Activated CD4-positive, CD25-positive, alpha-beta regulatory T cell treated with anti-CD3 and anti-CD28 coated beads, Interleukin-2, amount 50 U/mL, for 72 hours (primary cell): ENCODE results near the gene NOL12.

Source experiments
- DNase-seq: peaks from one replicate; pipeline ENCODE4 v3.0.0; 2021

Gene NOL12

GRCh38 chr22:37659897-37660708 is 26.0 kb upstream of the NOL12 start:
- DNase-seq, result no peak

DNA sequence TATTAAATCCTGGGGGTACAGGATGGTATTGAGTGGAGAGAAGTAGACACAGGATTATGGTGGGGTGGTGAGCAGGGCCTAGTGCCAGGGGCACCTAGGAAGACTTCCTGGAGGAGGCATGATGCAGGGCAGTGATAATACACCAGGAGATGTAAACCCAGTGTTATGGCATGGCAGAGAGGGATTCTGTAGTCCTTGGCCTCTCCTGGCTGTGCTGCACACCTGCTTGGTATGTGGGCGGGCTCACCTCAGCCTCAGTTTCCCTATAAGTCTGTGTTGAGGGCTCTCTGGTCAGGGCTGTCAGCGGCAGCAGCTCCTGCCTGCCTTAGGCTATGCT is 25.5 kb upstream of the NOL12 start:
- DNase-seq, result no peak

DNA sequence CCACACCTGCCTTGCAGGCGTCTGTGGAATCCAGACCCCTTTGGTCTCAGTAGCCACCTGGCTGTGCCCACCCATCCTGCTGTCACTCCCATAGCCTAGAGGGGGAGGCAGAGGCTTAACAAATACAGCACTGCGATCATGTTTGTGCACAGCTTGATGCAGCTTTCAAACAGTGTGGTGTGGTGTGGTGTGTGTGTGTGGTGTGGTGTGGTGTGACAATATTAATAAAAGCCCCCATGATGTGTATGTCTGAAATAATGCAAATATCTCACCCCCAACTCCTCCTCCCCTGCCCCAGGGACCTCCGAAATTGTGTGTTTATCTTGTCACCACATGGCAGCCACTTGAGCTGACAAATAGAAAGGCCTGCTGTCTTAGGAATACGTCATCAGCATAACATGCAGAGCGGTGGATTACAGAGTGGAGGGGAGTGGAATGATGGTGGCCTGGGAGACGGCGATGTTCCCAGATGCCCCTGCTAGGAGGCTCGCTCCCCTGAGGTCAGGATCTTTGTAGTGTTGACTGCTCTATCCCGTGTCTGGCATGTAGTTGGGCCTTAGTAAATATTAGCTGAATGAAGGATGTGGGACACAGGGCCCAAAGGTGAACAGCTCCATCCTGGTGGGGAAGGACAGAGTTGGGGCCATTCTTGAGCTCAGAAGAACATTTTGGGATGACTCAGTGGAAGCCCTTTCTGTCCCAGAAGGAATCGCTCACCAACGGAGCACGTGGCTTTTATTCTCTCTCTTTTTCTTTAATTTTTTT is 24.8 kb upstream of the NOL12 start:
- no peak for DNase-seq

DNA sequence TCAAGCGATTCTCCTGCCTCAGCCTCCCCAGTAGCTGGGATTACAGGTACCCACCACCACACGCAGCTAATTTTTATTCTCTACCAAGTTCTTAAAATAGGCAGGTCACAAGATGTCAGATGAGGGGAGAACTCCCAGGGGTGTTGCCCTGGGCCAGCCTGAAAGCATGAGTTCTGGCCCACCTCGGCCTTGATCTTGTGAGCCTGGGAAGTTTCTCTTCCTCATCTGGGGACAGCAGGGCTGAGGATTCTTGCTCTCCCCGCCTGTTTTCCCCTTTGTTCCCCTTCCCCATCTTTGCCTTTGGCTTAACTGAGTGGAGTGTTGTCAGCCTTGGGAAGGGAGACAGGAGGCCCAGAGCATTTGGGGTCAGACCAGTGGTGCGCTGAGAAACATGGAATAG is 24.1 kb upstream of the NOL12 start:
- no peak for DNase-seq

- no peak for DNase-seq
Measured at GRCh38 chr22:37663521-37664140, 22.5 kb upstream of the NOL12 start.

- no peak for DNase-seq
Measured at GRCh38 chr22:37664249-37665101, 21.7 kb upstream of the NOL12 start.

DNA sequence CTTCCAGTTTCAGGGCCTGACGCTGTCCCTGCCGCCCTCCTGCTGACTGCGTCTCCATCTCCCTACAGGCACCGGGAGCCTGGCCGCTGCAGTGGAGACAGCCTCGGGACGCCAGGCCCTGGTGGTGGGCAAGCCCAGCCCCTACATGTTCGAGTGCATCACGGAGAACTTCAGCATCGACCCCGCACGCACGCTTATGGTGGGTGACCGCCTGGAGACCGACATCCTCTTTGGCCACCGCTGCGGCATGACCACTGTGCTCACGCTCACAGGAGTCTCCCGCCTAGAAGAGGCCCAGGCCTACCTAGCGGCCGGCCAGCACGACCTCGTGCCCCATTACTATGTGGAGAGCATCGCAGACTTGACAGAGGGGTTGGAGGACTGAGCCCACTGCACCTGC is 20.7 kb upstream of the NOL12 start:
- DNase-seq, result no peak

- DNase-seq, result no peak
Measured at GRCh38 chr22:37669586-37669985, 16.6 kb upstream of the NOL12 start.

DNA sequence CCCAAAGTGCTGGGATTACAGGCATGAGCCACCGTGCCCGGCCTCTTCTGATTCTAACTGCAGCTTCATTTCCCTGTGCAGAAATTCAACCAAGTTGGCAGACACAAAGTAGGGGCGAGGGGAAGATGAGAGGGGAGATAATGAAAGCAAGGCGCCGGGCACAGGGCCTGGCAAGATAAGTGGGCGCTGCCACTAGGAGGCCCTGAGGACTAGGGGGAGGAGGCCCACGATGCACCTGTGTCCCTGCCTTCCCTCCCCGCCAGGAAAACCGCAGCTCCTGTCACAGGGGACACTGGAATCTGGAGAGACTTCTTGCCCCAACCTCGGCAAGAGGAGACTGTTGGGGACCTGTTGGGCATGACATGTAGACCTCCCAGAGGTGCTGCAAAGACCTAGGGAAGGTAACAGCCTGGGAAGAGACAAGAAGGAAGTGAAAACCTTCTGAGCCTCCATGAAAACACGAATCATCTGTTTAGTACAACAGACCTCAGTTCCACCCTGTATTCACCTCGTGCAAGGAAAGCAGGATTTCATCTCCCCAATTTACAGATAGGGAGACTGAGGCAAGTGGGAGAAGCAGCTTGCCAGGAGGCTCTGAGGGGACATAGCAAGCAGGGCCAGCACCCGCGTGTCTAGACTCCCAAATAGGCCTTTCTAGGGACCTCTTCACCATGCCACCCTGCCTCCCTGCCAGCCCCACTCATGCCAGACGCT is 13.8 kb upstream of the NOL12 start:
- no peak for DNase-seq

DNA sequence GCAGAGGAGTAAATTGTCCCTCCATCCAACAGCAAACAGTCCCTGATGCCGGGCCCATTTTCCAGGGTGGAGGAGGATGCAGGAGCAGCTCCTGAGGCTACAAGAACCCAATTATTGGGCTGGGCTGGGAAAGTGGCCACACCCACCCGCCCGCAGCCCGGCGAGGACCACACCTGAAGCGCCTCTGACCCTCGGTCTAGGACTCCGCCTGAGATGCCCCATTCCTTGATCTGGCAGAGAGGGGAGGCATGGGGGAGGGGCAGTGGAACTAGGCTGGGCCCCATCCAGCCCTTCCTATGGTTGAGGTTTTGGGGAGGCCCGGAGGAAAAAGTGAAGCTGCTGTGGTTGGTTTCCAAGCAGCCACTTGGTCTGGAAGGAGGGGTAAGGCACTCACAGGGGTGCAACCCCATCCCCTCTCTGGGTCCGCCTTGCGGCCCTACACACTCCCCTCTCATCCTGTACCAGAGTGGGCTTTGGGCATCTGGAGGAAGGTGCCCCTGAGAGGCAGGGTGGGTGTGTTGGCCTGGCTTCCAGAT is 13.2 kb upstream of the NOL12 start:
- DNase-seq, result no peak

DNA sequence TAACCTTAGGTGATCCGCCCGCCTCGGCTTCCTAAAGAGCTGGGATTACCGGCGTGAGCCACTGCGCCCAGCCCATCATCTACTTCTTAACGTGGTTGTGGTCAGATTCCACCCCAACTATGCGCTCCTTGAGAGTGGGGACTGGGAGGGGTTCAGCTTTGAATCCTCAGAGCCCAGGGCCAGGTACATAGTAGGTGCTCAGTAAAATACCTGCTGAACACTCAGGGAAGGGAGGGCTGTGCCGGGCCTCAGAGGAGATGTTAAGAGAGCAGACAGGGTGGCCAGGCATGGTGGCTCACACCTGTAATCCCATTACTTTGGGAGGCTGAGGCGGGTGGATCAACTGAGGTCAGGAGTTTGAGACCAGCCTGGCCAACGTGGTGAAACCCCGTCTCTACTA is 11.9 kb upstream of the NOL12 start:
- DNase-seq, result no peak

DNA sequence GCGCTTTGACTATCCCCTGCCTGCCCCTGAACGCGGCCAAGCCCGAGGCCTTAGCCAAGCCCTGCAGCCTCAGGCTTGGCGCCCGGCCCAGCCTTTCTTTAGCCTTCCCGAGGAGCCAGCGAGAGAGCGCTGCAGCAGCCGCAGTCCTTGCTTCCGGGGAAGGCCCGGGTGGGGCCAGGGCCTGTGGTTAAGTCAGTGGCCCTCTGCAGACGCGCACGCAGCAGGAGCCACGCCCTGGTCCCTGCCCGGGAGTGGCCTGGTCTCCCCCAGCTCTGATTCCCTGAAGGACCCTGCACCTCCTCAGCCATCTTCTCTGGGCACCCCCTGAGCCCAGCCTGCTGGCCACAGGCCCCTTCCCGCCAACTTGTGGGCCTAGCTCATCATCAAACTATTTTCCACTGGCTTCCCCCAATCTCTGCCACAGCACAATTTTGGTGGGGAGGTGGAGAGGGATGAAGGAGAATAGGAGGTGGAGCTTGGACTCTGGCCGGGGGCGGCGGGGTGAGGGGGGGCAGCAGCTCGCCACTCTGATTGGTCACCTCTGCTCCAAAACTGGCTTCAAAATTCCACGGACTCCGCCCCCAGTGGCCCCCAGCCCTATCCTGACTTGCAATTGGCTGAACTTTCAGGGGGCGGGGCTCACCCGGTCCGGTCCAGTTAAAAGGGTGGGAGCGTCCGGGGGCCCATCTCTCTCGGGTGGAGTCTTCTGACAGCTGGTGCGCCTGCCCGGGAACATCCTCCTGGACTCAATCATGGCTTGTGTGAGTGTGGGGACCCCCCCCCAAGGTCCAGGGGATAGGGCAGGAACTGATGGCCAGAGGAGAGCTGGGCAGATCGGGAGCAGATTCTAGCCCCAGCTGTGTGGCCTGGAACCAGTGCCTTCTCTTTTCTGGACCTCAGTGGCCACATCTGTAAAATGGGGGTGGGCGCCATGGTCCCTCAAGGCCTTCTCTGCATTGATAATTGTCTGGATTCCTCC is 10.9 kb upstream of the NOL12 start, which contains the start of gene LGALS1:
TSS of gene LGALS1 (plus strand) at position 686 of the 979 bp plus-strand sequence. CDS start at position 753, 67 bp downstream.
- peak; percentile 72 for DNase-seq

- peak; percentile 42 for DNase-seq
Measured at GRCh38 chr22:37675930-37676735, 10.0 kb upstream of the NOL12 start.

DNA sequence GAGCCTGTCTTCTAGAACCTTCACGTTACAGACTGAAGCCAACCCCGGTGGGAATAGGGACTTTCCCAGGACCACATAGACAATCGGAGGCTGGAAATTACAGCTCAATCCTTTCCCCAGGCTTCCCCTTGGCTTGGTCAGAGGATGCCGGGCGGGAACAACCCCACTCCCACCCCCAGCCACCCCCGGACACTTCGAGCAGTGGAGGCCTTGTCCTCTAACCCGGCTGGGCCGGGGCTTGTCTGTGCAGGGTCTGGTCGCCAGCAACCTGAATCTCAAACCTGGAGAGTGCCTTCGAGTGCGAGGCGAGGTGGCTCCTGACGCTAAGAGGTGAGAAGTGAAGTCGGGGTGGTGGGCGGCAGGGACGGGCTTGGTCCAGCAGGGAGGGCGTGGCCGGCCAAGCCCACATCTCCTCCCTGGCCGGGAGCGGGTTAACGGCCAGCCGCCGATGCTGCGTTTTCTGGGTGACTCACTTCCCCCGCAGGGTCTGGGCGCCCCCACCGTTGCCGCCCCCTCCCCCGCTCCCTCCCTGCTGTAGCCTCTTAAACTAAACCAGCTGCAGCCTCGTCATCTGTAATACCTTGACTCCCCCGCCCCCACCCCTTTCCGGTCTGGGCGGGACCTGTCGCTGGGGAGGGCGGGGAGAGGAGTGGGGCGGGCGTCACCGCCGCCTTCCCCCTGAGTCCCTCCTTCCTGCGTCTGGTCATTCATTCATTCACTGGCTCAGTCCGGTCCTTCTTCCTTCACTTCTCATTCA is 9.2 kb upstream of the NOL12 start:
- peak; percentile 86 for DNase-seq

DNA sequence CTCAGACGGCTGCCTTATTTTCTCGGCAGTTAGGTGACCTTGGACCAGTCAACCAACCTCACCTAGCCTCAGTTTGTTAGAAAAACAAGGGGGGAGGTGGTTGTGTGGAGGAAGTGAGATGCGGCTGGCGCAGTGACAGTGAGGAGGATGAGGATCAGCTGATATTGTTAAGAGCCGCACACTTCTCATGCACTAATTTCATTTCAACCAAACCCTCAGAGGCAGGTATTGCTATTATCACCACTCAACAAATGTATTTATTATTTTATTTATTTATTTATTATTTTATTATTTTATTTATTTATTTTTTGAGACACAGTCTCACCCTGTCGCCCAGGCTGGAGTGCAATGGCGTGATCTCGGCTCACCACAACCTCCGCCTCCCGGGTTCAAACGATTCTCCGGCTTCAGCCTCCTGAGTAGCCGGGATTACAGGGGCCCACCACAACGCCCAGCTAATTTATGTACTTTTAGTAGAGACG is 8.6 kb upstream of the NOL12 start:
- DNase-seq, result no peak

GRCh38 chr22:37678372-37678771 is 7.8 kb upstream of the NOL12 start:
- no peak for DNase-seq

- no peak for DNase-seq
Measured at GRCh38 chr22:37679670-37680069, 6.5 kb upstream of the NOL12 start.

- no peak for DNase-seq
Measured at GRCh38 chr22:37680191-37680851, 5.8 kb upstream of the NOL12 start.
